Right lobe of liver (tissue), 4 donors: Measurements from ENCODE around the gene MT4.

ENCODE experiments used
- CTCF ChIP-seq, 4 donors: fragments of 200-600 bp in 3 of 4; fragments of 450-650 bp in 1 of 4; IDR thresholded peaks; one replicate each; pipeline versions ENCODE4 v1.5.1 to v1.8.0; 2016 to 2022; ENCODE audit warnings: antibody characterized with exemption in 4 of 4, mild to moderate bottlenecking in 2 of 4
- POLR2A ChIP-seq: fragments of 450-650 bp; IDR thresholded peaks from one replicate; pipeline ENCODE4 v1.6.1; 2017; ENCODE audit warnings: antibody characterized with exemption, mild to moderate bottlenecking
- donor health status: DM: no; HTN: no; CAD: no.
- donor health status: DM: no; HTN: no; CAD: no.
- donor health status: DM: no; HTN: yes; CAD: no.

GRCh38 chr16:56517206-56517605 lies 47.7 kb upstream of the MT4 start:
- no peak for TF ChIP-seq CTCF (IDR thresholded peaks at IDR 0.05)
- no peak for TF ChIP-seq POLR2A
